ENCODE data around the gene NFE2L1.
A peak's percentile ranks its signal among the peaks of the same experiment; 100 is the strongest.
"Not testable (repeated sequence)": the region's sequence is repeated elsewhere in the genome, so short reads cannot be mapped to it uniquely, and the experiment has no call there.

Gene NFE2L1

DNA sequence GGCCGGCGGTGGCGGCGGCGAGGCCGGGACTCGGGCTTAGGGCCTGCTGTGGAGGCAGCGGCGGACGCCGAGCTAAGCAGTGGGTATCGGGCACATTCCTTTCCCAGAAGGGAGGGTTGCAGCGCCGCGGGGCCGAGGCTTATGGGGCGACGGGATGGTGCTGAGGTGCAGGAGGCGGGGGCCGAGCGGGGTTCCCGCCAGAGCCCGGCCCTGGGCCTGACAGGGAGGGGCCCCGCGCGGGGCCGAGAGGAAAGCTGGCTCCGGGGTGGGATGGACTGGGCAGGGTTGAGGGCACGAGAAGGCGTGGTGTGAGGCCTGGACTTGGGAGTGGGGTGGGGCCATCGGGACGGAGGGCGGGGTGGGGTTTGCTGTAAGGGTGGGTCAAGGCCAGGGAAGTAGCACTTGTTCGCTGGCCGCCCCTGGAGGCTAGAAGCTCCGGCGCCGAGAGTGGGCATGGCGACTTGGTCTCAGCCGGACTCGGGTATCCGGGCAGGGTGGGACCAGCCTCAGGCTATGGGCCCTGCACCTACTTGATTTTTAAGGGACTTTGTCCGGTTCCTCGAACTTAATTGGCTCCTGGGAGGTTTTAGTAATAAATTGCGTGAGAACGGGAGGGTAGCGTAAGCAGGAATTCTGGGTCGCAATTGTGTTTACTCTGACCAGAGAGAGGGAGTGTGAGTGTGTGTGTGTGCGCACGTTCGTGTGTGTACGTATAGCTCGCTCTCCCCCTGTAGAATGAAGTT is 396 bp downstream of the NFE2L1 start:
- DNase-seq = peak; percentile 91

DNA sequence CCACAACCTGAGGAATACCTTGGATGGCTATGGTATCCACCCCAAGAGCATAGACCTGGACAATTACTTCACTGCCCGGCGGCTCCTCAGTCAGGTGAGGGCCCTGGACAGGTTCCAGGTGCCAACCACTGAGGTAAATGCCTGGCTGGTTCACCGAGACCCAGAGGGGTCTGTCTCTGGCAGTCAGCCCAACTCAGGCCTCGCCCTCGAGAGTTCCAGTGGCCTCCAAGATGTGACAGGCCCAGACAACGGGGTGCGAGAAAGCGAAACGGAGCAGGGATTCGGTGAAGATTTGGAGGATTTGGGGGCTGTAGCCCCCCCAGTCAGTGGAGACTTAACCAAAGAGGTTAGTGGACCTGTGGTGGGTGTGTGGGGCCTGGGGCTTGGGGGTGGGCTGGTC is 3.1 kb downstream of the NFE2L1 start:
- DNase-seq = no peak

DNA sequence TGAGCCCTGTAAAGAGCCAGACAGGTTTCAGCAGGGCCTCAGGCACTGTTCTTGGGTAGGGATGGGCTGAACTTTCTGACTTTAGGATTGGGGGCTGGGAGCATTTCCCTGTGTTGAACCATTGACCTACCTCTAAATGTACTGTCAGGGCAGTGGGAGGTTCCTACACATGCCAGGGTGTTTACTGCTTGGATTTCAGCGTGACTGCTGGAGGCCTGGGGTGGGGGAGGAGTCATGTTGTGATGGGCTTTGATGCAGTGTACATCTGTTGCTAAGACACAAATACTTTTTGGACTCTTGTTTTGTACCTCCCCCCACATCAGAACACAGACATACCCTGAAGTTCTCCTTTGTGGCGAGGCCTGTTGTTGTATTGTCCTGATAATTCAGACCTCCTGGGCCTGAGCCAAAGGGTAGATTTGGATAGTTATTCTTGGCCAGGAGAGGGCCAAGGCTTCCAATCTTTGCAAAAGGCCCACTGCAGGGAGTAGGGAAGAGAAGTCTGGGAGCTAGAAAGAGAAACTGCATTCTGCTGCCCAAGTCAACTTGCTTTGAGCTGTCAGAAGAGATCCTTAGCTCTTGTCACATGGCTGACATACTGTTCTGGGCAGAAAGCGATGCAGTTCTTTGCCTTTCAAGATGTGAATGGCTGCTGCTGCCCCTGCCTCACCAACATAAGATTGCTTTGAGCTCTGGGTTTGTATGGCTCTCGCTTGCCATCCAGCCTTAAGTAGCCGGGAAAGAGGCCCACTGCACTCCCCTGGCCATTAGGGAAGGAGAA is 3.7 kb downstream of the NFE2L1 start:
- DNase-seq = peak; percentile 89

DNA sequence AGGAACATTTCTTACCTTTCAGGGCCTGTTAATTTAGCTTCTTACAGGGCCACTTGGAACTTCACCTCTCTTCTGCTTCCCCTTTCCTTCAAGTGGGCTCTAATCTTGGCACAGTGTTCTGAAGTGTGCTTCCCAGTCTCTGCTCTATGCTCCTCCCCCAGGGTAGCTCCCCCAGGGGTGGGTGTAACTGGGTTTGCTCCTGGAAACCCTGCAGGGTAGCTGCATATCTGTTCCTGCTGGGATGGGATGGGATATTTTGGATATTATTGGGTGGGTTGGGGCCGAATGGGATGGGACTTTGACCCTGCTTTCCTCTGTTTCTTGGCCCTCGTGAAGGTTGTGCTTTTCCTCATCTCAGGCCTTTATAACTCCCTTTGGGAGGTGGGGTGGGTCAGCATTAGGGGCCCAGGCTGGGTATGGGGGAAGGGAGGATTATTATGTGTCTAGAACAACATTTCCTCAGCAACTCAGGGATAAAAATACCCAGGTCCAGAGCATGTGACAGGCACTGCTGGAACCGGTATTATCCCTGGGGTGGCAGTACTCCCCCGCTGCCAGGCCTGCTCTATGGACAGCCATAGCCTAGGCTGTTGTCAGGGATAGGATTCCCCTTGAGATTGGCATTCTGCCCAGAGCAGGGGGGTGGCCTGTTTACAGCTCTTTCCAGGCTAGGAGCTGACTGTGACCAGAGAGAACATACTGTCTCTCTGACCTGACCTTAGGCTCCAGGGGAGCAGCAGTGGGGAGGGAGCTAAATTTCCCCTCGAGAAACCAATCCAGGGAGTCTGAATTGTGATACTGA is 5.0 kb downstream of the NFE2L1 start:
- DNase-seq = peak; percentile 71

DNA sequence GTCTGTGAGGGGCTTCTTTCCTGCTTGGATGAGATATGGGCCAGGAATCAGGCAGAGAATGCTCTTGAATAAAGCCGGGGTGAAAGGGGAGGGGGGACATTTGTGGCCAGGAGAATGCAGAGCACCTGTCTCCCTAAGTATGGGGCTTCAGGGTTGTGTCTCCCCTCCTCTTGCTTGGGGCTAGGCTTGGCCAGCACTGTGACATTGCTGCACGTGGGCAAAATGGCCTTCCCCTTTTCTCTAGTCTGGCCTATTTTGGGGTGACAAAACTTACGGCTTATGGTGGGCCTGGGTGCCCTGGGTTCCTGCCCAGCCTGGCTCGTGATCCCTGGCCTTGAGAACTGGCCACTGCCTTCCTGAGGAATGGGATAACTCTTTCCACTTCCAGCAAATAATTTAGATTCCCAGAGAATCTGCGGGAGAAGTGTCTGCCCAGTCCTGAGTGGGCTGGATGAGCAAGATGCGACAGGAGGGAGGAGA is 5.6 kb downstream of the NFE2L1 start:
- DNase-seq = no peak

DNA sequence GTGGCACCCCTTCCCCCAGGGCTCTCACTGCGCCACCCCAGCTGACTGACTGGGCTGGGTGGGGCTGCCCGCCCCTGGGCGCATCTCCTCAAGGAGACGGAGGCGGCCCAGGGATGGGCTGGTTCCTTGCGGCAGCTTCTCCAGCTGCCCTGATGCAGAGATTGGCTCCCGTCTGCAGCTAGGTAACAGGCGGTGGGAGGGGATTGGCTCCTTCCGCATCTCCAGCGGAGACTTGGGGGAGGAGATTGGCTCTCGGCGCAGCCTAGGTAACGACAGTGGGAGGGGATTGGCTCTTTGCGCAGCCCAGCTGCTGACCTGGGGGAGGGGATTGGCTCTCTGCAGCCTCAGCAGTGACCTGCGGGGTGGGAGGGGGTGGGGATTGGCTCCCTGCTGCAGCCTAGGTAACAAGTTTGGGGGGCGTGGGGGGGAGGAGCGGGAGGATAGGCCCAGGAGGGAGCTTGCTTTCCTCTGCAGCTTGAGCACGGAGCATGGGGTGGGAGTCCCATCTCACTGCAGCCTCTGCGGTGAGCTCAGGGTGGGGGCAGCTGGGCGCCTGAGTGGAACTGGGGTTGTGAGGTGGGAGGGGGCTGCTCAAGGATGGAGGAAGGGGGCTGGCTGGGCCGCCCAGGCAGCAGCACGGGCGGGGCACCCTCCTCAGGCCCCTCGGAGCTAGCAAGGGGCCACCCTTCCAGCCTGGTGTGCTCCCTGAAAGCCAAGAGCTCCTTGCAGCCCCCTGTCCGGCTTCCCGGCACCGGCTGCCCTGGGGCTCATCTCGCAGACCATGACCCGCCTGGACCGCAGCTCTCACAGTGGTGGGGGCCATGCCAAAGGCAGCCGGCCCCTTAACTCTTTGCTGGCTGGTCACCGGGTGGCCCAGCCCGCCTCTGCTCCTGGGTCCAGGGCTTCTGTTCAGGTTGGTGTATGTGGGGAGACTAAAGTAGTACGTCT is 6.4 kb downstream of the NFE2L1 start:
- DNase-seq = peak; percentile 70

DNA sequence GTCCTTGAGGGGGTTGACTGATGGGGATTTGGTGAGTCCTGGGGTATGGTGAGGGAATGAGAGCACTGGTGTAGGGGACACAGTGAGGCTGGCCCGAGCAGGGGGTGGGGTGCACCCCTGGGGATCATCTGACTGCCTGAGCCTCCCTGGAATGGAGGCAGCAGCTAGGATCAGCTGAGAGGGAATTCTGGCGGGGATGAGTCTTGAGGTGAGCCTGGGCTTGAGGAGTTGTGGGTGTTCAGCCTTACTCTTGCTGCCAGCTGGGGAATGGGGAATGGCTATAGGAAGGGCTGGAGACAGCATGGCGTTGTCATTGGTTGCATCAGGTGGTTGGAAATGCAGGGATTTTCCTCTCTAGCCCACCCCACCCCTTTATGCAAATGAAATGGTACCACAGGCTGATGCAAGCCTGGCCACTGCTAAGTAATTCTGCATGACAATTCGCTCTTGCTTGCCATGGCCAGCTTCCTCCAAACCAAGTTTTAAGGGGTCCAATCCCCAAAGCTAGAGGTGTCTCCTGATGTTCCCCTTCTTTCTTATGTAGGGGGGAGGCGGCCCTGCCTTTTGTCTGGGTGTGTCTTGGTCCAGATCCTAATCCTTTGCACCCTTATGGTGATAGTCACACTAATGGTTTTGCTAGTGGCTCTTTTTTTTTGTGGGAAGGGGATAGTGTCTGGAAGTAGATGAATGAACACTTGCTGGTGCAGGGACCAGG is 7.5 kb downstream of the NFE2L1 start:
- DNase-seq = peak; percentile 97

DNA sequence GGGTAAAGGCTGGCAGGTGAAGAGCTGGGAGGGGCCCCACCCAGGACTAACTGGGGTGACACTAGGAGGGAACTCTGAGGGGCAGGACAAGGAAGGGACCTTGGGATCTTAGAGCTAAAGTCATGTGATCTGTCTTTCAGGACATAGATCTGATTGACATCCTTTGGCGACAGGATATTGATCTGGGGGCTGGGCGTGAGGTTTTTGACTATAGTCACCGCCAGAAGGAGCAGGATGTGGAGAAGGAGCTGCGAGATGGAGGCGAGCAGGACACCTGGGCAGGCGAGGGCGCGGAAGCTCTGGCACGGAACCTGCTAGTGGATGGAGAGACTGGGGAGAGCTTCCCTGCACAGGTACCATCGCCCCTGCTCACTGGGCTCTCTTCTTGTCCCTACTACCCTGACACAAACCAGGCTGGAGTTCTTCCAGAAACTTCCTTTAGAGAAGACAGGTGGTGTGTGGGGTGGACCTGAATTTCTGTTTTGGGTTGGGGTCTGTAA is 8.1 kb downstream of the NFE2L1 start:
- no peak for DNase-seq

DNA sequence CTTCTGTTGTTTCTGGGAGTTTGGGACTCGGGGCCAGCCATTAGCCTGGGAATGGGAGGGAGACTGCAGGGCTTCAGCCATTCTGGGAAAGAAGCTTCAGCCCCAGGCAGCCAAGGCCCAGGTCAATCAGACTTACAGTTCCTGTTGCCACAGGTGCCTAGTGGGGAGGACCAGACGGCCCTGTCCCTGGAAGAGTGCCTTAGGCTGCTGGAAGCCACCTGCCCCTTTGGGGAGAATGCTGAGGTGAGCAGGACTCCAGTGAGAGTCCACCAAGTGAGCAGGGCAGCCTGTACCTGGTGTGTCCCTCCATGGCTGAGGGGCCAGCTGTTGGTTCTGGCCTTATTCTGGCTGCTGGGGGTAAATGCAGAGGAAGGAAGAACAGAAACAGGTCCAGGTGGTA is 8.7 kb downstream of the NFE2L1 start:
- DNase-seq = no peak

DNA sequence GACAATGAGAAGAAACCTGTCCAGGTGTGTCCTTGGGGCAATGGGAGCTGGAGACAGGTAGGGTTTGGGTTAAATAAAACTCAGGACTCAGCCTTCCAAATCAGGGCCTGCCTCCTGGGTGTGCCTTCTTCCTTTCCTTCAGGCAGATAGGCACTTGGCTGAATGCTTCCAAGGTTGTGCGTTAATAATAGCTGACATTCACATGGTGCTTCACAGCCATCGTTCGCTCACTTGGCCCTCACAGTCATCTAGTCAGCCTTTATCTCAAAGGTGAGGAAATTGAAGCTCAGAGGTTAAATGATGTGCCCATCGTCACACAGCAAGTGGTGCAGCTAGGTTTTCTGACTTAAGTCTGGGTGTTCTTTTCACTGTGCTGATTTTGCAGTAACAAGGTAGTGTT is 9.5 kb downstream of the NFE2L1 start:
- no peak for DNase-seq

DNA sequence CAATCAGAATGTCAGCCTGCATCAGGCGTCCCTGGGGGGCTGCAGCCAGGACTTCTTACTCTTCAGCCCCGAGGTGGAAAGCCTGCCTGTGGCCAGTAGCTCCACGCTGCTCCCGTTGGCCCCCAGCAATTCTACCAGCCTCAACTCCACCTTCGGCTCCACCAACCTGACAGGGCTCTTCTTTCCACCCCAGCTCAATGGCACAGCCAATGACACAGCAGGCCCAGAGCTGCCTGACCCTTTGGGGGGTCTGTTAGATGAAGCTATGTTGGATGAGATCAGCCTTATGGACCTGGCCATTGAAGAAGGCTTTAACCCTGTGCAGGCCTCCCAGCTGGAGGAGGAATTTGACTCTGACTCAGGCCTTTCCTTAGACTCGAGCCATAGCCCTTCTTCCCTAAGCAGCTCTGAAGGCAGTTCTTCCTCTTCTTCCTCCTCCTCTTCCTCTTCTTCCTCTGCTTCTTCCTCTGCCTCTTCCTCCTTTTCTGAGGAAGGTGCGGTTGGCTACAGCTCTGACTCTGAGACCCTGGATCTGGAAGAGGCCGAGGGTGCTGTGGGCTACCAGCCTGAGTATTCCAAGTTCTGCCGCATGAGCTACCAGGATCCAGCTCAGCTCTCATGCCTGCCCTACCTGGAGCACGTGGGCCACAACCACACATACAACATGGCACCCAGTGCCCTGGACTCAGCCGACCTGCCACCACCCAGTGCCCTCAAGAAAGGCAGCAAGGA is 10.4 kb downstream of the NFE2L1 start:
- no peak for DNase-seq

DNA sequence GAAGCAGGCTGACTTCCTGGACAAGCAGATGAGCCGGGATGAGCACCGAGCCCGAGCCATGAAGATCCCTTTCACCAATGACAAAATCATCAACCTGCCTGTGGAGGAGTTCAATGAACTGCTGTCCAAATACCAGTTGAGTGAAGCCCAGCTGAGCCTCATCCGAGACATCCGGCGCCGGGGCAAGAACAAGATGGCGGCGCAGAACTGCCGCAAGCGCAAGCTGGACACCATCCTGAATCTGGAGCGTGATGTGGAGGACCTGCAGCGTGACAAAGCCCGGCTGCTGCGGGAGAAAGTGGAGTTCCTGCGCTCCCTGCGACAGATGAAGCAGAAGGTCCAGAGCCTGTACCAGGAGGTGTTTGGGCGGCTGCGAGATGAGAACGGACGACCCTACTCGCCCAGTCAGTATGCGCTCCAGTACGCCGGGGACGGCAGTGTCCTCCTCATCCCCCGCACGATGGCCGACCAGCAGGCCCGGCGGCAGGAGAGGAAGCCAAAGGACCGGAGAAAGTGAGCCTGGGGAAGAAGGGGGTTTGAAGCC is 11.0 kb downstream of the NFE2L1 start:
- DNase-seq = no peak

DNA sequence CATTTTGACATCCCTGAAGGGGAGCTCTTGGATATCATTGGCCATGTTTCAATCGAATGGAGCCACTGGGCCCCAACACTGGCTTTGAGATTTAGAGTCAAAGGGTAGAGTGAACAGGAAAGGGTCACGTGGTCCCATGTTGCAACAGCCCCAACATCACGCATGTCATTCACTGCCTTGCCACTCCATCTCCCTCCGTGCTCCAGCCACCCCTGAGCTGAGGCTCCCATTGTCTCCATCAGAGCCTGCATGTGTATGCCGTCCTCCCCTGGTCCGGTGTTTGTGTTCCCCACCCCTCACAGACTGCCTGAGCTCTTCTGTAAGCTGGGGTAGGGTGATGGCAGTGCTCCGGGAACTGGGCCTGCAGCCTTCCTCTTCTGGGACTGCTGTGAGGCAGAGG is 12.1 kb downstream of the NFE2L1 start:
- no peak for DNase-seq

DNA sequence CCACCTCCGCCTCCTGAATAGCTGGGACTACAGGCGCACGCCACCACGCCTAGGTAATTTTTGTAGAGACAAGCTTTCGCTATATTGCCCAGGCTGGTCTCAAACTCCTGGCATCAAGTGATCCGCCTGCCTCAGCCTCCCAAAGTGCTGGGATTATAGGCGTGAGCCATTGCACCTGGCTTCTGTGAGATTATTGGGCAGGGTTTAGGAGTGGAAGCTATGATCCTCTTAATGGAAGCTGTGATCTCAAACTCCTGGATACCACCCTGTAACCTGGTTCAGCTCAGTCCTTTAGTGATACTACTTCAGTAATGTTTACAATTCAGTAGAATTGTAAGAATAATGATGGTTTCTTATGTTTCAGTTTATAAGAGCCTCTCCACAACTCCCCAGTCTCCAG is 14.1 kb downstream of the NFE2L1 start:
- no peak for DNase-seq

DNA sequence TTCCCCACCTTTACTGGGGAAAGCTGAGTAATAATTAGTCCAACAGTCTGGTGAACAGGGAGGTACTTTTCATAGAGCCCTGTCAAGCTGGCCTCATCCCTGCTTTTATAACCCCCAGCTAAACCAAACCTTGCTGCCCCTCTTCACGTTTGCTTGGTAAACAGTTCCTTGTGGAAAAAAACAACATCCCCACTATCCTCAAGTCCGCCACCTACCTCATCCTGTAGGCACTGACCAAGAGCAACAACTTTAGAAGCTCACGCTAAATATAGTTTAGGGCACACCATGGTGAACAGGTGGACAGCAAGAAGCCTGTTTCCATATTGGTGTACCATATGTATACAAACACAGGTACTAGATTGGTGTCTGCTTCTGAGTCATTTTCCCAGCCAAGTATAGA is 16.5 kb downstream of the NFE2L1 start:
- DNase-seq = no peak

DNA sequence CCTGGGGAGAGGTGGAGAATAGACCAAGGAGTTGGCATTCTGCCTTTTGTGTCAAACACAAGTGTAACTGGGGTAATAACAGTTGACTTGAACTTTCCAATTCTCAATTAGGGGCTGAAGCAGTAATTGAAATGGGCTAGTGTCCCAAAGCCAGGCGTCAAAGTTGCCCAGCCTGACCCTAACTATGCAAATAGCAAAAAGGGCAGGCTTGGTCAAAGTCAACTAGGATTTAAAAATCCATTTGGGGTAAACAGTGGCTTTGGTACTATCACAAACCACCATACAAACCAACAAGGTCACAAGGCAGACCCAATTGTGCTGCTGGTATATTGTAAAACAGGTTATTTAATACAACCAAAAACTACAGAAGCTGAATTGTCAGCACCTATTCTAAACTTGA is 18.0 kb downstream of the NFE2L1 start:
- no peak for DNase-seq

DNA sequence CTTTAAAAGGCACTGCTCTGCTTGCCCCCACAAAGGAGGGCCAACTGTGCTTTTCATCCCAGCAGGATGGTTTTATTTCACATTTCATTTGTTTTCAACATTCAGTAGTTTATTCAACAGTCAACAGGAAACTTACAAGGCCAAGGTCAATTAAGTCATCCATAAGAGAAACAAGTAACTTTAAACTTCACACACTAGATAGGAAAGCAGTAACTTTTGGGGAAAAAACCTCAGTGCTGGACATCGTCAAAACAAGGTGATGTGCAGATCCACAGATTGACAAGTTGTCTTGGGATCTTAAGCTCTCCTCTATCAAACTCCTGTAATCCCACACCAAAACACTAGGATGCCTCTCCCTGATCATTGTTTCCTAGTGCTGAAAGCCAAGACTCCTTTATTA is 18.5 kb downstream of the NFE2L1 start:
- no peak for DNase-seq

DNA sequence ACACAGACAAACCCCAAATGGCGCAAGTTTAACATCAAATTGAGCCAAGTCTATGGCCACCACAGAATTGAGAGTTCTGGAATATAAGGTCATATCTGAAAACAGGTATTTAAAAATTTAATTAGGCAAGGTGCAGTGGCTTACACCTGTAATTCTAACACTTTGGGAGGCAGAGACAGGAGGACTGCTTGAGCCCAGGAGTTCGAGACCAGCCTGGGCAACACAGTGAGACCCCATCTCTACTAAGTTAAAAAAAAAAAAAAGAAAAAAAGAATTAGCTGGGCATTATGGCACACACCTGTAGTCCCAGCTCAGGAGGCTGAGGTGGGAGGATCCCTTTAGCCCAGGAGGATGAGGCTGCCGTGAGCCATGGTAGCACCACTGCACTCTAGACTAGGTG is 19.1 kb downstream of the NFE2L1 start:
- no peak for DNase-seq

DNA sequence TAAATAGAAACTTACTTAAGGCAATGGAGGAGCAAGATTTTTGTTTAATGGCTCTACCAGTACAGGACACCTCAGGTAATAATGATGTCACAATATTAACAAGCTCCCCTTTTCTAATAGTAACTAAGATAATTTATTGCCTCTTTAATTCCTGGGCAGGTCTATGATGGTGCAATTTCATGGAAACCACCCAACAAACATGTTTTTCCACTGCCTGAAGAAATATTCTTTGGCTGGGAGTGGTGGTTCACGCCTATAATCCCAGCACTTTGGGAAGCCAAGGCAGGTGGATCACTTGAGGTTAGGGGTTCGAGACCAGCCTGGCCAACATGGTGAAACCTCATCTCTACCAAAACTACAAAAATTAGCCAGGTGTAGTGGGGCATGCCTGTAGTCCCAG is 19.6 kb downstream of the NFE2L1 start:
- not testable (repeated sequence) for DNase-seq

DNA sequence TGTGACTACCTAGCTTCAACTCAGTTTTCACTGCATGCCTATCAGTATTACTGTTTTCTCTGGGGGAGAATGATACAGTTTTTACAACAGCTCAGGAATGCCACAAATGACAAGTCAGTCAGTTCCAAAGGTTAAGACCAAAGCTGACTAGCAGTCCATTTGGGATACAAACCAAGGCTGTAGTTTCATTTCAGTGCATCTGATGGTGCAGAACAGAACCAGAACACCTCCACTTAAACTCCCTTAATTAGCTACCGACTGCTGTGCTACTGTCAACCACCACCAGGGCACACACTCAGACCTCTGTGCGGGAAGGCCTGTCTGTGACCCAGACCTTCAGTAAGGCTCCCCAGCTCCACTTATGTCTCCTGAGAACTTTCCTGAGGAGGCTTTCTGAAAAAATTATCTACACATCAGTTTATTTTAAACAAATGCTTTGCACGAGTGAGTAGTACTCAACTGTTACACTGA is 20.4 kb downstream of the NFE2L1 start:
- peak; percentile 71 for DNase-seq
